ENCODE data around the gene ZC3H7B.

GRCh38 chr22:41315586-41315985, 14.3 kb downstream of the ZC3H7B start:
- TF ChIP-seq CTCF (IDR thresholded peaks at IDR 0.05; ENCODE audit: low read depth, low read length) (no peak), POLR2A (IDR thresholded peaks at IDR 0.05; ENCODE audit: extremely low read depth, insufficient read length) (no peak), MAX (IDR thresholded peaks at IDR 0.05; ENCODE audit: low read depth, low read length) (no peak)

Measured in NB4 (cell line).